ENCODE results near the gene DENND6A.

- TF ChIP-seq CTCF (IDR thresholded peaks at IDR 0.05) (no peak), EZH2phosphoT487 (IDR thresholded peaks at IDR 0.05) (no peak)
Observed at GRCh38 chr3:57730682-57731081, 37.8 kb upstream of the DENND6A start.

All from neural progenitor cell (in vitro differentiated cells).